Mesenchymal stem cell (in vitro differentiated cells and primary cell): ENCODE data around the gene RIMS4.

Experiments
- DNase-seq: peaks from one replicate; pipeline ENCODE4 v3.0.0-alpha.2; 2013
- H2AFZ ChIP-seq: one replicate; pipeline ENCODE4 v1.6.1; 2013; ENCODE audit warnings: low read depth, mild to moderate bottlenecking, control low read depth, inconsistent platforms, low read length, moderate library complexity
- H2AK5ac ChIP-seq: 2 replicates; pipeline ENCODE4 v1.6.1; 2013; ENCODE audit warnings: low read length, moderate library complexity, mild to moderate bottlenecking, inconsistent platforms; ENCODE audit not compliant: severe bottlenecking
- H2BK120ac ChIP-seq: one replicate; pipeline ENCODE4 v1.6.1; 2013; ENCODE audit warnings: low read depth, mild to moderate bottlenecking, inconsistent platforms, low read length, moderate library complexity
- H2BK12ac ChIP-seq, 2 experiments: one replicate each; pipeline ENCODE4 v1.6.1; 2013; ENCODE audit warnings: inconsistent platforms in 2 of 2, low read length in 2 of 2, mild to moderate bottlenecking in 2 of 2, moderate library complexity in 2 of 2, control low read depth in 1 of 2
- H2BK15ac ChIP-seq: one replicate; pipeline ENCODE4 v1.6.1; 2013; ENCODE audit warnings: mild to moderate bottlenecking, low read depth, inconsistent platforms; ENCODE audit not compliant: poor library complexity, severe bottlenecking
- H2BK5ac ChIP-seq: 2 replicates; pipeline ENCODE4 v1.6.1; 2013; ENCODE audit warnings: low read depth, mild to moderate bottlenecking, low read length, control low read depth, inconsistent platforms; ENCODE audit not compliant: poor library complexity, severe bottlenecking
- H3K14ac ChIP-seq, 2 experiments: one replicate each; pipeline ENCODE4 v1.6.1; 2013; ENCODE audit warnings: inconsistent platforms in 2 of 2, low read length in 2 of 2, control low read depth in 1 of 2, mild to moderate bottlenecking in 1 of 2, moderate library complexity in 1 of 2
- H3K18ac ChIP-seq, 2 experiments: one replicate each; pipeline ENCODE4 v1.6.1; 2013; ENCODE audit warnings: inconsistent platforms in 2 of 2, low read length in 2 of 2, control low read depth in 1 of 2, low read depth in 1 of 2, mild to moderate bottlenecking in 1 of 2
- H3K23ac ChIP-seq, 2 experiments: one replicate each; pipeline ENCODE4 v1.6.1; 2013; ENCODE audit warnings: inconsistent platforms in 2 of 2, low read length in 2 of 2, mild to moderate bottlenecking in 2 of 2, moderate library complexity in 2 of 2, control low read depth in 1 of 2
- H3K27ac ChIP-seq: 2 replicates; pipeline ENCODE4 v1.5.1; 2013; ENCODE audit warnings: mild to moderate bottlenecking, moderate library complexity, low read length, control low read depth, inconsistent platforms; ENCODE audit not compliant: poor library complexity, severe bottlenecking
- H3K27me3 ChIP-seq, 2 experiments: 2 replicates each; pipeline versions ENCODE4 v1.6.1 to v1.7.0; 2013; ENCODE audit warnings: low read length in 2 of 2, mild to moderate bottlenecking in 2 of 2, moderate library complexity in 2 of 2, control low read depth in 1 of 2, inconsistent platforms in 1 of 2; ENCODE audit not compliant: control insufficient read depth in 1 of 2, insufficient read depth in 1 of 2
- H3K36me3 ChIP-seq, 2 experiments: 2 replicates each; pipeline versions ENCODE4 v1.6.1 to v1.7.0; 2013; ENCODE audit warnings: low read length in 2 of 2, control low read depth in 1 of 2, inconsistent platforms in 1 of 2, low read depth in 1 of 2, mild to moderate bottlenecking in 1 of 2; ENCODE audit not compliant: insufficient read depth in 2 of 2, control insufficient read depth in 1 of 2
- H3K4ac ChIP-seq, 2 experiments: one replicate each; pipeline ENCODE4 v1.6.1; 2013; ENCODE audit warnings: inconsistent platforms in 2 of 2, low read length in 2 of 2, mild to moderate bottlenecking in 2 of 2, moderate library complexity in 2 of 2, control low read depth in 1 of 2, low read depth in 1 of 2
- H3K4me1 ChIP-seq: 2 replicates; pipeline ENCODE4 v1.6.1; 2013; ENCODE audit warnings: low read depth, low read length, control low read depth; ENCODE audit not compliant: control insufficient read depth, insufficient read depth
- H3K4me2 ChIP-seq: 2 replicates; pipeline ENCODE4 v1.6.1; 2013; ENCODE audit warnings: low read length, mild to moderate bottlenecking, inconsistent platforms; ENCODE audit not compliant: poor library complexity, severe bottlenecking
- H3K4me3 ChIP-seq, 2 experiments: 2 replicates each; pipeline versions ENCODE4 v1.5.1 to v1.7.0; 2013; ENCODE audit warnings: low read length in 2 of 2, mild to moderate bottlenecking in 2 of 2, control low read depth in 1 of 2, low read depth in 1 of 2; ENCODE audit not compliant: insufficient read depth in 1 of 2
- H3K79me1 ChIP-seq: replicated peaks from 2 replicates; pipeline ENCODE4 v1.6.1; 2013; ENCODE audit warnings: mild to moderate bottlenecking, control low read depth, low read length, inconsistent platforms; ENCODE audit not compliant: poor library complexity, severe bottlenecking
- H3K9ac ChIP-seq: 2 replicates; pipeline ENCODE4 v1.7.0; 2013; ENCODE audit warnings: mild to moderate bottlenecking, low read length, moderate library complexity
- H3K9me3 ChIP-seq: 2 replicates; pipeline ENCODE4 v1.7.0; 2013; ENCODE audit warnings: mild to moderate bottlenecking, low read length; ENCODE audit not compliant: control insufficient read depth
- H4K8ac ChIP-seq: one replicate; pipeline ENCODE4 v1.6.1; 2013; ENCODE audit warnings: inconsistent platforms, mild to moderate bottlenecking, low read length, moderate library complexity
- H4K91ac ChIP-seq: one replicate; pipeline ENCODE4 v1.6.1; 2013; ENCODE audit warnings: mild to moderate bottlenecking, low read length, inconsistent platforms
- WGBS: methylation state at CpG from one replicate; pipeline ENCODE4 v1.1.7; 2013; ENCODE audit warnings: mixed read lengths; 5-methylcytosine and 5-hydroxymethylcytosine counted together

RIMS4 gene

GRCh38 chr20:44719841-44720240 is 90.5 kb downstream of the RIMS4 start:
- Histone ChIP-seq H2BK15ac (no peak overlapping the region), H3K4ac (peak overlapping the region in 1 of 2 experiments; percentile 51), H3K36me3 (peaks cover 0 to 75% of the 10 kb centered on the region in 2 experiments), H2BK12ac (peak overlapping the region in 1 of 2 experiments; percentile 17), H3K27me3 (no peaks in the 10 kb centered on the region), H3K79me1 (no peaks in the 10 kb centered on the region), H3K27ac (no peak overlapping the region), H3K9me3 (no peaks in the 10 kb centered on the region), H2AFZ (no peak overlapping the region), H2AK5ac (peak overlapping the region; percentile 71), H2BK5ac (no peak overlapping the region), H3K18ac (no peak overlapping the region), H2BK120ac (no peak overlapping the region), H3K9ac (peak overlapping the region; percentile 87), H4K91ac (peak overlapping the region; percentile 73), H3K4me2 (no peak overlapping the region), H3K23ac (no peak overlapping the region), H3K14ac (no peak overlapping the region), H4K8ac (no peak overlapping the region), H3K4me3 (peak overlapping the region; percentile 30 to 85), H3K4me1 (peaks cover 18% of the 10 kb centered on the region)
- no peak for DNase-seq
- 93% methylated on average over 18 of the region's 19 CpGs for WGBS

GRCh38 chr20:44717986-44718385 is 92.4 kb downstream of the RIMS4 start:
- H4K91ac ChIP-seq = no peak overlapping the region
- no peak overlapping the region for H2AK5ac ChIP-seq
- no peak overlapping the region for H2BK12ac ChIP-seq
- no peak overlapping the region for H3K4ac ChIP-seq
- H3K9me3 ChIP-seq = no peaks in the 10 kb centered on the region
- no peak overlapping the region for H2BK5ac ChIP-seq
- no peaks in the 10 kb centered on the region for H3K79me1 ChIP-seq
- peaks cover 23% of the 10 kb centered on the region for H3K4me1 ChIP-seq
- H3K27ac ChIP-seq = no peak overlapping the region
- no peak overlapping the region for H3K14ac ChIP-seq
- DNase-seq = no peak
- H4K8ac ChIP-seq = no peak overlapping the region
- H2AFZ ChIP-seq = no peak overlapping the region
- H2BK120ac ChIP-seq = no peak overlapping the region
- peaks cover 0 to 57% of the 10 kb centered on the region in 2 experiments for H3K36me3 ChIP-seq
- no peak overlapping the region for H3K18ac ChIP-seq
- H3K27me3 ChIP-seq = no peaks in the 10 kb centered on the region
- H3K4me2 ChIP-seq = no peak overlapping the region
- peak overlapping the region; percentile 87 for H3K9ac ChIP-seq
- 71% methylated on average over 8 of the region's 10 CpGs for WGBS
- no peak overlapping the region for H2BK15ac ChIP-seq
- no peak overlapping the region for H3K23ac ChIP-seq
- H3K4me3 ChIP-seq = peak overlapping the region in 1 of 2 experiments; percentile 85

DNA sequence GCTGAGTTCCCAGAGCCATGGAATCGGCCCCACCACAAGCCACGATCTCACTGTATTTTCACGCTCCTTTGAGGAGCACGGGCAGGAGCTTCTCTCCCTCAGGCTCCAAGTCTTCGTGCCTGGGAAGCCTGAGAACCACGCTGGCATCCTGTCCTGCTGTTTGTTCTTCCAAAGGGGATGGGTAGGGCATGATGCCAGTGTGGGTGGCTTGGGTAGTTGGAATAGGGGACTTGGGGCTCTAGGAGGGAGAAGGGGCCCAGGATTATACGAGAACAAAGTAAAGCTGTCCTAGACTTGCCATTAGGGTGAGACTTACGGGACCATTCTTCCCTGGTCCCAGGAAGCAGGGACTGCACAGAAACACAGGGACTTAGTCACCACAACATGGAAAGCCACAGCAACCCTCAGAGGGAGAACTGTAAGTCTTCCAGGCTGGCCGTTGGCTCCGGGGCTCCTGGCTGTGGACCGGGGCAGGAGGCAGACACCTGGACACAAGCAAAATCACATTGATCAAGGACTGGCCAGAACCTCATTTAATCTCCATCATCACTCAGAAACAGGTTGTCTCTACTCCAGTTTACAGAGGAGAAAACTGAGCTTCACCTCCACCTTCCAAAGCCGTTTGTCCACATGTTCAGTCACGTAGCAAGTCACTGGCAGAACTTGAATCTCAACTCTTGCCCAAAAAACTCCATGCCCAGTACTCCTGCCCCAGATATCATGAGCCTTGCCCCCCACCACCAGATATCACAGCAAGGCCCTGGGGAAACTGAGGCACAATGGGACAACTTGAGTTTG is 93.8 kb downstream of the RIMS4 start:
- no peak overlapping the region for H3K23ac ChIP-seq
- no peaks in the 10 kb centered on the region for H3K27me3 ChIP-seq
- peaks cover 23% of the 10 kb centered on the region for H3K4me1 ChIP-seq
- no peak overlapping the region for H2AFZ ChIP-seq
- no peaks in the 10 kb centered on the region for H3K79me1 ChIP-seq
- H3K18ac ChIP-seq = no peak overlapping the region
- H3K4me2 ChIP-seq = no peak overlapping the region
- H3K9me3 ChIP-seq = no peaks in the 10 kb centered on the region
- H3K36me3 ChIP-seq = peaks cover 0 to 42% of the 10 kb centered on the region in 2 experiments
- no peak overlapping the region for H2AK5ac ChIP-seq
- no peak for DNase-seq
- H4K8ac ChIP-seq = no peak overlapping the region
- H3K4me3 ChIP-seq = peak overlapping the region in 1 of 2 experiments; percentile 85
- peak overlapping the region in 1 of 2 experiments; percentile 61 for H2BK12ac ChIP-seq
- H3K14ac ChIP-seq = peak overlapping the region in 1 of 2 experiments; percentile 27
- no peak overlapping the region for H3K27ac ChIP-seq
- WGBS = 92% methylated on average over 13 of the region's 13 CpGs
- H4K91ac ChIP-seq = no peak overlapping the region
- H3K4ac ChIP-seq = no peak overlapping the region
- no peak overlapping the region for H2BK120ac ChIP-seq
- peak overlapping the region; percentile 15 for H2BK15ac ChIP-seq
- no peak overlapping the region for H2BK5ac ChIP-seq
- peak overlapping the region; percentile 87 for H3K9ac ChIP-seq

- Histone ChIP-seq H3K27ac (no peak overlapping the region), H4K91ac (no peak overlapping the region), H3K18ac (no peak overlapping the region), H3K14ac (peak overlapping the region in 1 of 2 experiments; percentile 58), H3K79me1 (no peaks in the 10 kb centered on the region), H3K36me3 (peaks cover 0 to 38% of the 10 kb centered on the region in 2 experiments), H2BK15ac (no peak overlapping the region), H3K4me3 (peak overlapping the region in 1 of 2 experiments; percentile 85), H2BK12ac (peak overlapping the region; percentile 25 to 59), H3K4ac (no peak overlapping the region), H2BK5ac (no peak overlapping the region), H3K4me1 (peaks cover 20% of the 10 kb centered on the region), H4K8ac (no peak overlapping the region), H3K9me3 (no peaks in the 10 kb centered on the region), H3K27me3 (no peaks in the 10 kb centered on the region), H2AFZ (no peak overlapping the region), H2BK120ac (no peak overlapping the region), H3K9ac (peak overlapping the region; percentile 87), H3K4me2 (no peak overlapping the region), H3K23ac (no peak overlapping the region), H2AK5ac (peak overlapping the region; percentile 16)
- 91% methylated on average over 4 of the region's 5 CpGs for WGBS
- no peak for DNase-seq
Measured at GRCh38 chr20:44715499-44716308, 94.6 kb downstream of the RIMS4 start.
